ENCODE results near the gene CTH. TPM values are rescaled to one million over a fixed set of nuclear protein-coding genes. Genes with fewer than 3 reads are reported as not detected.
A peak's percentile ranks its signal among the peaks of the same experiment; 100 is the strongest.

Gene CTH
- polyA plus RNA-seq, 1 donor = 11.8 TPM

- WGBS (ENCODE audit: insufficient coverage, low lambda C conversion rate) = 100% methylated on average over 1 of the region's 1 CpG
- peaks cover 7% of the 10 kb centered on the region for H3K36me3 ChIP-seq (ENCODE audit: control insufficient read depth, insufficient read depth, low read length)
- no peaks in the 10 kb centered on the region for H3K9me3 ChIP-seq (ENCODE audit: control insufficient read depth, low read depth, low read length)
- peaks cover 4% of the 10 kb centered on the region for H3K4me1 ChIP-seq (ENCODE audit: control insufficient read depth, insufficient read depth, low read length)
- DNase-seq = no peak
- peak overlapping the region; percentile 42 for H3K27ac ChIP-seq (ENCODE audit: low read length)
- no peak overlapping the region for H3K4me3 ChIP-seq (ENCODE audit: low read length)
- no peaks in the 10 kb centered on the region for H3K27me3 ChIP-seq (ENCODE audit: control insufficient read depth, insufficient read depth, low read length)
Observed at GRCh38 chr1:70429757-70430156, 18.7 kb downstream of the CTH start.

- no peak overlapping the region for H3K4me3 ChIP-seq (ENCODE audit: low read length)
- DNase-seq = peak in 1 of 2 donors; percentile 45
- 29% methylated on average over 2 of the region's 2 CpGs for WGBS (ENCODE audit: insufficient coverage, low lambda C conversion rate)
- peak overlapping the region; percentile 20 for H3K27ac ChIP-seq (ENCODE audit: low read length)
- H3K4me1 ChIP-seq (ENCODE audit: control insufficient read depth, insufficient read depth, low read length) = peaks cover 4% of the 10 kb centered on the region
- no peaks in the 10 kb centered on the region for H3K27me3 ChIP-seq (ENCODE audit: control insufficient read depth, insufficient read depth, low read length)
- no peaks in the 10 kb centered on the region for H3K9me3 ChIP-seq (ENCODE audit: control insufficient read depth, low read depth, low read length)
- H3K36me3 ChIP-seq (ENCODE audit: control insufficient read depth, insufficient read depth, low read length) = peaks cover 14% of the 10 kb centered on the region
Observed at GRCh38 chr1:70431317-70431716, 20.2 kb downstream of the CTH start.

GRCh38 chr1:70431874-70432273, 20.8 kb downstream of the CTH start:
- H3K4me1 ChIP-seq (ENCODE audit: control insufficient read depth, insufficient read depth, low read length) = peaks cover 4% of the 10 kb centered on the region
- no peak for DNase-seq
- H3K4me3 ChIP-seq (ENCODE audit: low read length) = no peak overlapping the region
- H3K9me3 ChIP-seq (ENCODE audit: control insufficient read depth, low read depth, low read length) = no peaks in the 10 kb centered on the region
- no peak overlapping the region for H3K27ac ChIP-seq (ENCODE audit: low read length)
- WGBS (ENCODE audit: insufficient coverage, low lambda C conversion rate) = no CpG with 5 or more reads among the region's 3 CpGs
- H3K27me3 ChIP-seq (ENCODE audit: control insufficient read depth, insufficient read depth, low read length) = no peaks in the 10 kb centered on the region
- H3K36me3 ChIP-seq (ENCODE audit: control insufficient read depth, insufficient read depth, low read length) = peaks cover 14% of the 10 kb centered on the region

GRCh38 chr1:70434253-70434859, 23.3 kb downstream of the CTH start:
- H3K27ac ChIP-seq (ENCODE audit: low read length) = no peak overlapping the region
- no CpG with 5 or more reads among the region's 1 CpG for WGBS (ENCODE audit: insufficient coverage, low lambda C conversion rate)
- H3K9me3 ChIP-seq (ENCODE audit: control insufficient read depth, low read depth, low read length) = no peaks in the 10 kb centered on the region
- peaks cover 14% of the 10 kb centered on the region for H3K36me3 ChIP-seq (ENCODE audit: control insufficient read depth, insufficient read depth, low read length)
- no peaks in the 10 kb centered on the region for H3K27me3 ChIP-seq (ENCODE audit: control insufficient read depth, insufficient read depth, low read length)
- no peak for DNase-seq
- no peak overlapping the region for H3K4me3 ChIP-seq (ENCODE audit: low read length)
- peaks cover 4% of the 10 kb centered on the region for H3K4me1 ChIP-seq (ENCODE audit: control insufficient read depth, insufficient read depth, low read length)

- no peak for DNase-seq
- Histone ChIP-seq H3K4me1 (ENCODE audit: control insufficient read depth, insufficient read depth, low read length) (no peaks in the 10 kb centered on the region), H3K9me3 (ENCODE audit: control insufficient read depth, low read depth, low read length) (no peaks in the 10 kb centered on the region), H3K27ac (ENCODE audit: low read length) (no peak overlapping the region), H3K4me3 (ENCODE audit: low read length) (no peak overlapping the region), H3K27me3 (ENCODE audit: control insufficient read depth, insufficient read depth, low read length) (no peaks in the 10 kb centered on the region), H3K36me3 (ENCODE audit: control insufficient read depth, insufficient read depth, low read length) (peaks cover 14% of the 10 kb centered on the region)
- WGBS (ENCODE audit: insufficient coverage, low lambda C conversion rate) = 64% methylated on average over 3 of the region's 6 CpGs
Observed at GRCh38 chr1:70436622-70437251, 25.7 kb downstream of the CTH start.

GRCh38 chr1:70438529-70438928, 27.5 kb downstream of the CTH start:
- Histone ChIP-seq H3K27me3 (ENCODE audit: control insufficient read depth, insufficient read depth, low read length) (no peaks in the 10 kb centered on the region), H3K9me3 (ENCODE audit: control insufficient read depth, low read depth, low read length) (no peaks in the 10 kb centered on the region), H3K4me1 (ENCODE audit: control insufficient read depth, insufficient read depth, low read length) (no peaks in the 10 kb centered on the region), H3K4me3 (ENCODE audit: low read length) (no peak overlapping the region), H3K27ac (ENCODE audit: low read length) (no peak overlapping the region), H3K36me3 (ENCODE audit: control insufficient read depth, insufficient read depth, low read length) (peaks cover 9% of the 10 kb centered on the region)
- DNase-seq = no peak
- 100% methylated on average over 1 of the region's 2 CpGs for WGBS (ENCODE audit: insufficient coverage, low lambda C conversion rate)

GRCh38 chr1:70440642-70441391, 29.7 kb downstream of the CTH start:
- no CpG with 5 or more reads among the region's 2 CpGs for WGBS (ENCODE audit: insufficient coverage, low lambda C conversion rate)
- Histone ChIP-seq H3K27ac (ENCODE audit: low read length) (no peak overlapping the region), H3K27me3 (ENCODE audit: control insufficient read depth, insufficient read depth, low read length) (no peaks in the 10 kb centered on the region), H3K4me3 (ENCODE audit: low read length) (no peak overlapping the region), H3K4me1 (ENCODE audit: control insufficient read depth, insufficient read depth, low read length) (no peaks in the 10 kb centered on the region), H3K9me3 (ENCODE audit: control insufficient read depth, low read depth, low read length) (no peaks in the 10 kb centered on the region), H3K36me3 (ENCODE audit: control insufficient read depth, insufficient read depth, low read length) (peaks cover under 1% of the 10 kb centered on the region)
- DNase-seq = peak in 1 of 2 donors; percentile 28

GRCh38 chr1:70441392-70442035, 30.4 kb downstream of the CTH start:
- Histone ChIP-seq H3K4me1 (ENCODE audit: control insufficient read depth, insufficient read depth, low read length) (no peaks in the 10 kb centered on the region), H3K4me3 (ENCODE audit: low read length) (no peak overlapping the region), H3K9me3 (ENCODE audit: control insufficient read depth, low read depth, low read length) (no peaks in the 10 kb centered on the region), H3K36me3 (ENCODE audit: control insufficient read depth, insufficient read depth, low read length) (no peaks in the 10 kb centered on the region), H3K27me3 (ENCODE audit: control insufficient read depth, insufficient read depth, low read length) (no peaks in the 10 kb centered on the region), H3K27ac (ENCODE audit: low read length) (no peak overlapping the region)
- DNase-seq = no peak
- no CpG with 5 or more reads among the region's 5 CpGs for WGBS (ENCODE audit: insufficient coverage, low lambda C conversion rate)

GRCh38 chr1:70442490-70442889, 31.4 kb downstream of the CTH start:
- DNase-seq = no peak
- Histone ChIP-seq H3K36me3 (ENCODE audit: control insufficient read depth, insufficient read depth, low read length) (no peaks in the 10 kb centered on the region), H3K4me3 (ENCODE audit: low read length) (no peak overlapping the region), H3K27me3 (ENCODE audit: control insufficient read depth, insufficient read depth, low read length) (no peaks in the 10 kb centered on the region), H3K27ac (ENCODE audit: low read length) (no peak overlapping the region), H3K4me1 (ENCODE audit: control insufficient read depth, insufficient read depth, low read length) (no peaks in the 10 kb centered on the region), H3K9me3 (ENCODE audit: control insufficient read depth, low read depth, low read length) (no peaks in the 10 kb centered on the region)
- WGBS (ENCODE audit: insufficient coverage, low lambda C conversion rate) = no CpG with 5 or more reads among the region's 2 CpGs

- H3K4me1 ChIP-seq (ENCODE audit: control insufficient read depth, insufficient read depth, low read length) = no peaks in the 10 kb centered on the region
- H3K27ac ChIP-seq (ENCODE audit: low read length) = no peak overlapping the region
- no peak for DNase-seq
- no peaks in the 10 kb centered on the region for H3K27me3 ChIP-seq (ENCODE audit: control insufficient read depth, insufficient read depth, low read length)
- H3K9me3 ChIP-seq (ENCODE audit: control insufficient read depth, low read depth, low read length) = no peaks in the 10 kb centered on the region
- no peaks in the 10 kb centered on the region for H3K36me3 ChIP-seq (ENCODE audit: control insufficient read depth, insufficient read depth, low read length)
- no CpG with 5 or more reads among the region's 1 CpG for WGBS (ENCODE audit: insufficient coverage, low lambda C conversion rate)
- no peak overlapping the region for H3K4me3 ChIP-seq (ENCODE audit: low read length)
Observed at GRCh38 chr1:70443739-70444138, 32.7 kb downstream of the CTH start.

Data from large intestine (tissue), 3 donors.